Left lung (tissue), 10 donors: ENCODE data around the gene SIL1. TPM values are rescaled to one million over a fixed set of nuclear protein-coding genes. Genes with fewer than 3 reads are reported as not detected.
A peak's percentile ranks its signal among the peaks of the same experiment; 100 is the strongest.

Experiments
- ATAC-seq: fragments of 200-7000 bp; cut with Tn5 transposase; one replicate; pipeline ENCODE4 v1.9.1; 2020; ENCODE audit warnings: moderate library complexity
- DNase-seq, 4 donors: peaks; one replicate each; pipeline ENCODE4 v3.0.0-alpha.2; 2013 to 2020
- H3K27ac ChIP-seq, 2 donors: fragments of 200-600 bp; sonication (generic) in 1 of 2; one replicate each; pipeline versions ENCODE4 v1.5.0 to v1.8.0; 2020 to 2021
- H3K27me3 ChIP-seq, 2 donors: fragments of 200-600 bp; sonication (generic) in 1 of 2; one replicate each; pipeline versions ENCODE4 v1.5.0 to v1.8.0; 2020 to 2021
- H3K36me3 ChIP-seq, 2 donors: fragments of 200-600 bp; sonication (generic) in 1 of 2; one replicate each; pipeline versions ENCODE4 v1.5.0 to v1.8.0; 2020 to 2021
- H3K4me1 ChIP-seq, 2 donors: fragments of 200-600 bp; one replicate each; pipeline ENCODE4 v1.8.0; 2021
- H3K4me3 ChIP-seq, 2 donors: fragments of 200-600 bp; sonication (generic) in 1 of 2; one replicate each; pipeline versions ENCODE4 v1.5.0 to v1.8.0; 2020 to 2021; ENCODE audit warnings: mild to moderate bottlenecking in 1 of 2
- H3K9me3 ChIP-seq, 2 donors: fragments of 200-600 bp; sonication (generic) in 1 of 2; one replicate each; pipeline versions ENCODE4 v1.5.0 to v1.8.0; 2020 to 2021
- intact Hi-C, 2 donors: fragments of 100-400 bp; cut with DNase I; formaldehyde crosslinking; loops; one replicate each; pipeline versions ENCODE4 v1.11.2 to v1.14.2; 2022
- polyA plus RNA-seq, 6 donors: library from polyadenylated mRNA; unstranded; fragments of 120-200 nt; gene quantifications; one replicate each; pipeline ENCODE4 v1.2.1, GENCODE V29; 2013; ENCODE audit not compliant: insufficient read length in 6 of 6
- total RNA-seq, 2 donors: library from RNA; stranded (reverse); fragmentation: NEBNext Ultra II Directional; extraction: Animal tissue kit (Norgen Biotek cat#: 25700); gene quantifications; one replicate each; pipeline ENCODE4 v1.2.1, GENCODE V29; 2021
- TF ChIP-seq, protein P1 (sequence below), 2 donors: fragments of 200-600 bp; sonication (generic) in 1 of 2; IDR thresholded peaks; one replicate each; pipeline versions ENCODE4 v1.5.0 to v1.8.0; 2021; ENCODE audit warnings: antibody characterized with exemption in 2 of 2
- donor health status: DM: no; HTN: yes; CAD: no.
- donor health status: DM: no; HTN: no; CAD: no.

SIL1 gene
- total and polyA plus RNA-seq, 8 donors = 28.8 to 71.7 (median 37.3) TPM

- ATAC-seq (no peak), DNase-seq (no peak)
- Histone ChIP-seq H3K27ac (no peak overlapping the region), H3K4me3 (no peak overlapping the region), H3K9me3 (no peaks in the 10 kb centered on the region), H3K36me3 (no peaks in the 10 kb centered on the region), H3K4me1 (peaks cover 0 to 14% of the 10 kb centered on the region in 2 donors), H3K27me3 (no peaks in the 10 kb centered on the region)
- TF ChIP-seq, protein P1, sequence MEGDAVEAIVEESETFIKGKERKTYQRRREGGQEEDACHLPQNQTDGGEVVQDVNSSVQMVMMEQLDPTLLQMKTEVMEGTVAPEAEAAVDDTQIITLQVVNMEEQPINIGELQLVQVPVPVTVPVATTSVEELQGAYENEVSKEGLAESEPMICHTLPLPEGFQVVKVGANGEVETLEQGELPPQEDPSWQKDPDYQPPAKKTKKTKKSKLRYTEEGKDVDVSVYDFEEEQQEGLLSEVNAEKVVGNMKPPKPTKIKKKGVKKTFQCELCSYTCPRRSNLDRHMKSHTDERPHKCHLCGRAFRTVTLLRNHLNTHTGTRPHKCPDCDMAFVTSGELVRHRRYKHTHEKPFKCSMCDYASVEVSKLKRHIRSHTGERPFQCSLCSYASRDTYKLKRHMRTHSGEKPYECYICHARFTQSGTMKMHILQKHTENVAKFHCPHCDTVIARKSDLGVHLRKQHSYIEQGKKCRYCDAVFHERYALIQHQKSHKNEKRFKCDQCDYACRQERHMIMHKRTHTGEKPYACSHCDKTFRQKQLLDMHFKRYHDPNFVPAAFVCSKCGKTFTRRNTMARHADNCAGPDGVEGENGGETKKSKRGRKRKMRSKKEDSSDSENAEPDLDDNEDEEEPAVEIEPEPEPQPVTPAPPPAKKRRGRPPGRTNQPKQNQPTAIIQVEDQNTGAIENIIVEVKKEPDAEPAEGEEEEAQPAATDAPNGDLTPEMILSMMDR (IDR thresholded peaks at IDR 0.05) = no peak
- intact Hi-C loops = no loop called here
These were observed 236.4 kb downstream of the SIL1 start for GRCh38 chr5:138961729-138962128.

DNA sequence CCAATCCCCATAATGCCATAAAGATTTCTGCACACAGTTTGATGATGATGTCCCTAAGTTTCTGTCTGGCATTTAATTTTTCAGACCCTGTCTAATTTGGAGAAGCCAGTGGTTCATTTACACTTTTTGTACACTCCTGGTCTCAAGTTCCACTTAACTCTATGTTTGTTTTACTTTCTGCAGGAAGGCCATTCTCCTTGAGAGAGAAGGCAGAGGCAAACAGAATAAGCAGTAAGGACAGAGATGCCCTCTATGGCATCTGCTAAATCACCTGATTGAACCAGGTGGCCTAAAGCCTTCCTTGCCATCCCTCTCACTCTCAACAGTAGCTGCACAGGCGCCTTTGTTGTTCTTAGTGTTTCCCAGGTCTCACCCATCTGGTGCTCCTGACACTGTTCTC, 236.9 kb downstream of the SIL1 start:
- no peaks in the 10 kb centered on the region for H3K27me3 ChIP-seq
- H3K4me3 ChIP-seq = no peak overlapping the region
- ATAC-seq (peak; percentile 75), DNase-seq (no peak)
- intact Hi-C loops = no loop called here
- H3K27ac ChIP-seq = no peak overlapping the region
- H3K4me1 ChIP-seq = peaks cover 0 to 14% of the 10 kb centered on the region in 2 donors
- no peaks in the 10 kb centered on the region for H3K9me3 ChIP-seq
- H3K36me3 ChIP-seq = no peaks in the 10 kb centered on the region
- TF ChIP-seq, protein P1 (IDR thresholded peaks at IDR 0.05) = no peak

GRCh38 chr5:138960145-138960692, 237.9 kb downstream of the SIL1 start:
- TF ChIP-seq, protein P1 (IDR thresholded peaks at IDR 0.05) = no peak
- no peaks in the 10 kb centered on the region for H3K36me3 ChIP-seq
- intact Hi-C loops = no loop called here
- DNase-seq = no peak
- H3K27ac ChIP-seq = no peak overlapping the region
- ATAC-seq = peak; percentile 84
- no peak overlapping the region for H3K4me3 ChIP-seq
- H3K27me3 ChIP-seq = no peaks in the 10 kb centered on the region
- H3K4me1 ChIP-seq = peaks cover 0 to 14% of the 10 kb centered on the region in 2 donors
- no peaks in the 10 kb centered on the region for H3K9me3 ChIP-seq

DNA sequence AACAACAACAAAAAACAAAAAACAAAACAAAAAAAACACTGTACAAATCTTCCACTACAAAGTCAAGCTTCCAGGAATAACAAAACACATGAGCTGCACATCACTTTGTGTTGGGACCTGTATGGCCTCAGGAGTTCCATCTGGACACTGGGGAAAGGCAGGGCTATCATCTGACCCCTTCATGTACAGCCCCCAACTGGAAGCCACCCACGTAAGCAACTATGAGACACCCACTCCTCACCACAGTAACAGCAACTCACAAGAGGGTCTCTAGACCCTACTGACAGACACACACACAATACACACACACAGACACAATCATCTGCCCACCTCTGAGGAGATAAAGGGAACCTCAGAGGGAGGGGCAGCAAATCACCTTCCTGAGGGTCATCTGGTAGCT, 241.4 kb downstream of the SIL1 start:
- Histone ChIP-seq H3K27ac (no peak overlapping the region), H3K27me3 (no peaks in the 10 kb centered on the region), H3K4me1 (peaks cover 19 to 27% of the 10 kb centered on the region in 2 donors), H3K4me3 (no peak overlapping the region), H3K36me3 (no peaks in the 10 kb centered on the region), H3K9me3 (no peaks in the 10 kb centered on the region)
- intact Hi-C loops = no loop called here
- no peak for ATAC-seq
- no peak for DNase-seq
- TF ChIP-seq, protein P1 (IDR thresholded peaks at IDR 0.05) = no peak

GRCh38 chr5:138955671-138956295, 242.4 kb downstream of the SIL1 start:
- Histone ChIP-seq H3K4me3 (no peak overlapping the region), H3K27me3 (no peaks in the 10 kb centered on the region), H3K4me1 (peaks cover 19 to 27% of the 10 kb centered on the region in 2 donors), H3K36me3 (no peaks in the 10 kb centered on the region), H3K27ac (no peak overlapping the region), H3K9me3 (no peaks in the 10 kb centered on the region)
- DNase-seq (peak in 1 of 4 donors; percentile 3), ATAC-seq (no peak)
- TF ChIP-seq, protein P1 (IDR thresholded peaks at IDR 0.05) = no peak
- intact Hi-C loops = no loop called here
